Colonic mucosa (tissue), 4 donors: ENCODE measurements around the gene ANGPTL4. TPM values are rescaled to one million over a fixed set of nuclear protein-coding genes. Genes with fewer than 3 reads are reported as not detected.

Experiments
- DNase-seq: peaks from one replicate; pipeline ENCODE4 v3.0.0-alpha.2; 2020
- H3K27ac ChIP-seq: fragments of 200-600 bp; one replicate; pipeline ENCODE4 v1.8.0; 2021
- H3K27me3 ChIP-seq: fragments of 200-600 bp; one replicate; pipeline ENCODE4 v1.8.0; 2021
- H3K36me3 ChIP-seq: fragments of 200-600 bp; one replicate; pipeline ENCODE4 v1.8.0; 2021
- H3K4me1 ChIP-seq: fragments of 200-600 bp; one replicate; pipeline ENCODE4 v1.8.0; 2021; ENCODE audit warnings: mild to moderate bottlenecking
- H3K4me3 ChIP-seq: fragments of 200-600 bp; one replicate; pipeline ENCODE4 v1.8.0; 2021
- H3K9ac ChIP-seq, 2 donors: one replicate each; pipeline ENCODE4 v1.7.0; 2013; ENCODE audit warnings: control low read depth in 2 of 2, low read depth in 2 of 2, low read length in 2 of 2
- H3K9me3 ChIP-seq: fragments of 200-600 bp; one replicate; pipeline ENCODE4 v1.8.0; 2021
- CTCF ChIP-seq: fragments of 200-600 bp; IDR thresholded peaks from one replicate; pipeline ENCODE4 v1.8.0; 2022; ENCODE audit warnings: antibody characterized with exemption, mild to moderate bottlenecking
- intact Hi-C: fragments of 100-400 bp; cut with DNase I; formaldehyde crosslinking; loops from one replicate; pipeline ENCODE4 v1.14.1; 2022
- total RNA-seq, 2 donors: library from RNA; stranded (reverse); fragmentation: NEBNext Ultra II Directional in 1 of 2; extraction: Animal tissue kit (Norgen Biotek cat#: 25700) in 1 of 2; gene quantifications; one replicate each; pipeline ENCODE4 v1.2.1, GENCODE V29; 2021
- donor health status: healthy.
- donor health status: DM: no; HTN: no; CAD: no.
- donor health status: DM: no; HTN: no; CAD: no.

Gene ANGPTL4
- total RNA-seq, 2 donors from 2014 or later = 7.7 to 8.1 TPM

GRCh38 chr19:8333767-8334457 is 30.0 kb upstream of the ANGPTL4 start:
- intact Hi-C loops = no loop called here
- Histone ChIP-seq H3K27ac (no peak overlapping the region), H3K36me3 (no peaks in the 10 kb centered on the region), H3K9ac (no peak overlapping the region), H3K27me3 (peaks cover 31% of the 10 kb centered on the region), H3K4me3 (peak overlapping the region; percentile 29), H3K9me3 (no peaks in the 10 kb centered on the region), H3K4me1 (peaks cover 9% of the 10 kb centered on the region)
- TF ChIP-seq CTCF = no peak
- DNase-seq = no peak

GRCh38 chr19:8334458-8335342 is 29.3 kb upstream of the ANGPTL4 start:
- peak overlapping the region; percentile 29 for H3K4me3 ChIP-seq
- intact Hi-C loops = no loop called here
- no peaks in the 10 kb centered on the region for H3K9me3 ChIP-seq
- H3K27ac ChIP-seq = no peak overlapping the region
- H3K36me3 ChIP-seq = no peaks in the 10 kb centered on the region
- peak; percentile 59 for DNase-seq
- no peak for TF ChIP-seq CTCF
- H3K9ac ChIP-seq = no peak overlapping the region
- peaks cover 9% of the 10 kb centered on the region for H3K4me1 ChIP-seq
- H3K27me3 ChIP-seq = peaks cover 31% of the 10 kb centered on the region

- no peak overlapping the region for H3K9ac ChIP-seq
- TF ChIP-seq CTCF = no peak
- intact Hi-C loops = no loop called here
- peaks cover 32% of the 10 kb centered on the region for H3K27me3 ChIP-seq
- H3K4me3 ChIP-seq = peak overlapping the region; percentile 29
- no peak overlapping the region for H3K27ac ChIP-seq
- H3K36me3 ChIP-seq = no peaks in the 10 kb centered on the region
- no peaks in the 10 kb centered on the region for H3K9me3 ChIP-seq
- DNase-seq = no peak
- H3K4me1 ChIP-seq = peaks cover 9% of the 10 kb centered on the region
Observed at GRCh38 chr19:8335343-8336071, 28.4 kb upstream of the ANGPTL4 start.

GRCh38 chr19:8336072-8336569 is 27.8 kb upstream of the ANGPTL4 start:
- no peak overlapping the region for H3K4me3 ChIP-seq
- no peaks in the 10 kb centered on the region for H3K9me3 ChIP-seq
- TF ChIP-seq CTCF = no peak
- H3K27ac ChIP-seq = no peak overlapping the region
- no peak for DNase-seq
- no peaks in the 10 kb centered on the region for H3K36me3 ChIP-seq
- peaks cover 34% of the 10 kb centered on the region for H3K27me3 ChIP-seq
- intact Hi-C loops = no loop called here
- peaks cover 9% of the 10 kb centered on the region for H3K4me1 ChIP-seq
- no peak overlapping the region for H3K9ac ChIP-seq

GRCh38 chr19:8336660-8337059 is 27.3 kb upstream of the ANGPTL4 start:
- Histone ChIP-seq H3K27me3 (peaks cover 36% of the 10 kb centered on the region), H3K9me3 (no peaks in the 10 kb centered on the region), H3K27ac (no peak overlapping the region), H3K4me3 (no peak overlapping the region), H3K4me1 (peaks cover 9% of the 10 kb centered on the region), H3K9ac (no peak overlapping the region), H3K36me3 (no peaks in the 10 kb centered on the region)
- TF ChIP-seq CTCF = no peak
- intact Hi-C loops = no loop called here
- DNase-seq = no peak
